ENCODE results near the gene MAP7D1. TPM values are rescaled to one million over a fixed set of nuclear protein-coding genes. Genes with fewer than 3 reads are reported as not detected.

The MAP7D1 gene
- polyA plus RNA-seq, 1 of the 3 experiments (the other 2 are of a cell fraction): 69.9 TPM

- no peaks in the 10 kb centered on the region for H3F3A ChIP-seq (replicated peaks; ENCODE audit: insufficient read depth)
- TF ChIP-seq JUND (IDR thresholded peaks at IDR 0.05) (no peak), TCF12 (IDR thresholded peaks at IDR 0.05) (no peak), YY1 (IDR thresholded peaks at IDR 0.05; ENCODE audit: low read depth) (no peak), RXRA (IDR thresholded peaks at IDR 0.05; ENCODE audit: borderline replicate concordance, low read depth) (no peak), RFX5 (IDR thresholded peaks at IDR 0.05; ENCODE audit: low read length) (no peak), FOXJ3 (CRISPR knock-in tag; IDR thresholded peaks at IDR 0.05) (no peak), MEF2A (IDR thresholded peaks at IDR 0.05; ENCODE audit: borderline replicate concordance, low read depth) (no peak), GABPA (IDR thresholded peaks at IDR 0.05; ENCODE audit: low read depth) (no peak), TEAD4 (IDR thresholded peaks at IDR 0.05; ENCODE audit: borderline replicate concordance, insufficient read depth) (no peak), USF1 (IDR thresholded peaks at IDR 0.05; ENCODE audit: borderline replicate concordance, low read depth) (no peak)
- TF ChIP-seq, protein P1, sequence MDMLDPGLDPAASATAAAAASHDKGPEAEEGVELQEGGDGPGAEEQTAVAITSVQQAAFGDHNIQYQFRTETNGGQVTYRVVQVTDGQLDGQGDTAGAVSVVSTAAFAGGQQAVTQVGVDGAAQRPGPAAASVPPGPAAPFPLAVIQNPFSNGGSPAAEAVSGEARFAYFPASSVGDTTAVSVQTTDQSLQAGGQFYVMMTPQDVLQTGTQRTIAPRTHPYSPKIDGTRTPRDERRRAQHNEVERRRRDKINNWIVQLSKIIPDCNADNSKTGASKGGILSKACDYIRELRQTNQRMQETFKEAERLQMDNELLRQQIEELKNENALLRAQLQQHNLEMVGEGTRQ (IDR thresholded peaks at IDR 0.05; ENCODE audit: borderline replicate concordance, low read depth, low read length): no peak
- TF ChIP-seq, protein P2, sequence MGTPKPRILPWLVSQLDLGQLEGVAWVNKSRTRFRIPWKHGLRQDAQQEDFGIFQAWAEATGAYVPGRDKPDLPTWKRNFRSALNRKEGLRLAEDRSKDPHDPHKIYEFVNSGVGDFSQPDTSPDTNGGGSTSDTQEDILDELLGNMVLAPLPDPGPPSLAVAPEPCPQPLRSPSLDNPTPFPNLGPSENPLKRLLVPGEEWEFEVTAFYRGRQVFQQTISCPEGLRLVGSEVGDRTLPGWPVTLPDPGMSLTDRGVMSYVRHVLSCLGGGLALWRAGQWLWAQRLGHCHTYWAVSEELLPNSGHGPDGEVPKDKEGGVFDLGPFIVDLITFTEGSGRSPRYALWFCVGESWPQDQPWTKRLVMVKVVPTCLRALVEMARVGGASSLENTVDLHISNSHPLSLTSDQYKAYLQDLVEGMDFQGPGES (IDR thresholded peaks at IDR 0.05; ENCODE audit: low read depth, low read length): no peak
- TF ChIP-seq, protein P3, sequence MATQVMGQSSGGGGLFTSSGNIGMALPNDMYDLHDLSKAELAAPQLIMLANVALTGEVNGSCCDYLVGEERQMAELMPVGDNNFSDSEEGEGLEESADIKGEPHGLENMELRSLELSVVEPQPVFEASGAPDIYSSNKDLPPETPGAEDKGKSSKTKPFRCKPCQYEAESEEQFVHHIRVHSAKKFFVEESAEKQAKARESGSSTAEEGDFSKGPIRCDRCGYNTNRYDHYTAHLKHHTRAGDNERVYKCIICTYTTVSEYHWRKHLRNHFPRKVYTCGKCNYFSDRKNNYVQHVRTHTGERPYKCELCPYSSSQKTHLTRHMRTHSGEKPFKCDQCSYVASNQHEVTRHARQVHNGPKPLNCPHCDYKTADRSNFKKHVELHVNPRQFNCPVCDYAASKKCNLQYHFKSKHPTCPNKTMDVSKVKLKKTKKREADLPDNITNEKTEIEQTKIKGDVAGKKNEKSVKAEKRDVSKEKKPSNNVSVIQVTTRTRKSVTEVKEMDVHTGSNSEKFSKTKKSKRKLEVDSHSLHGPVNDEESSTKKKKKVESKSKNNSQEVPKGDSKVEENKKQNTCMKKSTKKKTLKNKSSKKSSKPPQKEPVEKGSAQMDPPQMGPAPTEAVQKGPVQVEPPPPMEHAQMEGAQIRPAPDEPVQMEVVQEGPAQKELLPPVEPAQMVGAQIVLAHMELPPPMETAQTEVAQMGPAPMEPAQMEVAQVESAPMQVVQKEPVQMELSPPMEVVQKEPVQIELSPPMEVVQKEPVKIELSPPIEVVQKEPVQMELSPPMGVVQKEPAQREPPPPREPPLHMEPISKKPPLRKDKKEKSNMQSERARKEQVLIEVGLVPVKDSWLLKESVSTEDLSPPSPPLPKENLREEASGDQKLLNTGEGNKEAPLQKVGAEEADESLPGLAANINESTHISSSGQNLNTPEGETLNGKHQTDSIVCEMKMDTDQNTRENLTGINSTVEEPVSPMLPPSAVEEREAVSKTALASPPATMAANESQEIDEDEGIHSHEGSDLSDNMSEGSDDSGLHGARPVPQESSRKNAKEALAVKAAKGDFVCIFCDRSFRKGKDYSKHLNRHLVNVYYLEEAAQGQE (IDR thresholded peaks at IDR 0.05; ENCODE audit: low read depth, low read length): no peak
- H3K27ac ChIP-seq (ENCODE audit: low read depth in 2 of 2, low read length in 1 of 2): no peak overlapping the region
- POLR2A ChIA-PET: interaction anchor here (0.6 kb wide), 1 partner anchor 13 kb away, joined by 3 read pairs; no protein-coding TSS in a partner anchor
- H3K9ac ChIP-seq: no peak overlapping the region
- no peak for DNase-seq
- no peak overlapping the region for H2AFZ ChIP-seq (ENCODE audit: low read depth)
- H3K9me3 ChIP-seq: no peaks in the 10 kb centered on the region
- H3K36me3 ChIP-seq (replicated peaks in 1 of 2; ENCODE audit: control insufficient read depth in 1 of 2, insufficient read depth in 2 of 2, low read length in 1 of 2): no peaks in the 10 kb centered on the region
- no peaks in the 10 kb centered on the region for H3K9me2 ChIP-seq
- CTCF ChIA-PET: interaction anchor here (0.8 to 1.4 kb wide), 4 partner anchors 10 to 74 kb away, joined by 3 to 4 read pairs (median 4); no protein-coding TSS in a partner anchor
- no peaks in the 10 kb centered on the region for H3K4me1 ChIP-seq (ENCODE audit: control insufficient read depth in 1 of 2, insufficient read depth in 2 of 2, low read depth in 1 of 2, low read length in 1 of 2)
- no peaks in the 10 kb centered on the region for H3K79me2 ChIP-seq (ENCODE audit: insufficient read depth)
- no peak overlapping the region for H3K4me3 ChIP-seq (ENCODE audit: low read depth in 2 of 2, low read length in 1 of 2)
- H3K4me2 ChIP-seq: no peak overlapping the region
- WGBS (ENCODE audit: low lambda C conversion rate): 86% methylated on average over 3 of the region's 3 CpGs
- H3K27me3 ChIP-seq (ENCODE audit: insufficient read depth): no peaks in the 10 kb centered on the region
- H4K20me1 ChIP-seq (ENCODE audit: insufficient read depth): no peaks in the 10 kb centered on the region
Observed at GRCh38 chr1:36211307-36211706, 55.3 kb downstream of the MAP7D1 start.

Measured in SK-N-SH (cell line).